Stimulated activated CD4-positive, alpha-beta T cell treated with anti-CD3 and anti-CD28 coated beads, Interleukin-1b, Interleukin-23, amount 100 ng/mL, for 1 hour (primary cell): ENCODE data around the gene CXorf49.
"Not testable (repeated sequence)": the region's sequence is repeated elsewhere in the genome, so short reads cannot be mapped to it uniquely, and the experiment has no call there.

Experiments
- DNase-seq, 2 donors: peaks; one replicate each; pipeline ENCODE4 v3.0.0-alpha.2; 2020; ENCODE audit warnings: low read depth in 2 of 2

CXorf49 gene

DNA sequence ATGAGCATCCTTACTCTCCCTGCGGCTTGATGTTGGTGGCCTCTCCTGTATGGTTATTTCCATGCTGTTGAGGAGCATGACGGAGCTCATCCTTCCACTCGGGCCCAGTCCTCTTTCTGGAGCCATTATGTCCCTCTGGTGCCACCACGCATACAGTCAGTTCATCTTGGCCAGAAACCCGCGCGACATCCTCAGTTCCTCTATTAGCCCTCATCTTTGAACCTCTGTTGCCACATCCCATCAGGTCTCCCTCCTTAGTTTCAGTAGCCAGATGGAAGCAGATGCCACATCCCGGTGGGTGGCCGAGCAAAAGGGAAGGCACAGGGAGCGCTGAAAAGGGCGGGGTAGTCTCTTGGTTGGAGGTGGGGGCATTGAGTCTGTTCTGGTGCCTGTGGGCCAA, 46.1 kb downstream of the CXorf49 start:
- DNase-seq = no peak

DNA sequence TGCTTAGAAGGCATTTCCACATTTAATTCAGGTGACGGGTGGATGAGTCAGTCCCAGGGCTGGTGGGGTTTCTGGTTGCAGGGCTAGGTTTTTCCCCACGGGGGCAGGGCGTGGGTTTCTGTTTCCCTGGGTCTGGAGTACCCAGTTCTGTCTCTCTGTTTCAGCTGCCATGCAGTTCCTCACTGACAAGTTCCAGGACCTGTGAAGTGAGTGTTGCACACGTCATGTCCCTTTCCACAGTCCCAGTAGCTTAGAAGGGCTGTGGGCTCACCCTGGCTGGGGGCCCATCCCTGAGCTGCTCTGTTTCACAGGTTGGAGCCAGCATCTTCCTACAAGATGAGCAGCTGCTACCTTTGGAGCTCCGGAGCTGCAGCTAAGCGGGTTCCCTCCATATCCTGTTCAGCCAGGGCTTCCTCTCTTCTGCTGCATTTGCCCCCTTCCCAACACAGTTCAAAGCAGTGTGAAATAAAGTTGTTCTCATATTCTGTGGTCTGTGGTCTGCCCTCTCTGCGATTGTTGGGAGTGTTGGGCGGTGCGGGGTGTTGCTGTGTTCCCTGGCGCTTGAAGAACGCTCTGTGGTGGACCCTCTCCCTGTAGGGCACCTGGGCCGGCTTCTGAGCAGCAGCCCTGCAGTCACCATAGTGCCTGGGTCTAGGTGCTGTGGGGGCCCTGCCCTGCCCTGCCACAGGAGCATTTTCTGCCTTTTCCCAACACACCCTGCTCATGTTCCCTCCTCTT, 46.9 kb downstream of the CXorf49 start:
- DNase-seq = peak in 1 of 2 donors; percentile 45

DNA sequence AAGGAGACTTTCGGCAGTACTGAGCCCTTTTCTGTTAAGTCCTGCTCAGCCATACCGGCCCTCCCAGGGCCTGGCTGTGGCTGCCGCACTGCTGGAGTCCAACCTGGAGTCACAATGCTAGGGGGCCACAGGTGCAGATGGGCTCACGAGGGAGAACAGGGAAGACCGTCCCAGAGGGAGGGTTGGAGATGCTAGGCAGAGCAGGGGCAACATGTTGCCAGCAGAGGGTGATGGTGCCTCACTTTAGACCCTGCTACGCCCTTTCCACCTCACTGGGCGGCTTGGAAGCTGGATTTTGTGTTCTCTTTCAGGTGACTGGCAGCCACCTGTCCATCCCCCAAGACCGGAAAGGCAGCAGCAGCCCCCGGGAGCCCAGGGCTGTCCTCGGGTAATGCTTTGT, 48.1 kb downstream of the CXorf49 start:
- DNase-seq = not testable (repeated sequence)

DNA sequence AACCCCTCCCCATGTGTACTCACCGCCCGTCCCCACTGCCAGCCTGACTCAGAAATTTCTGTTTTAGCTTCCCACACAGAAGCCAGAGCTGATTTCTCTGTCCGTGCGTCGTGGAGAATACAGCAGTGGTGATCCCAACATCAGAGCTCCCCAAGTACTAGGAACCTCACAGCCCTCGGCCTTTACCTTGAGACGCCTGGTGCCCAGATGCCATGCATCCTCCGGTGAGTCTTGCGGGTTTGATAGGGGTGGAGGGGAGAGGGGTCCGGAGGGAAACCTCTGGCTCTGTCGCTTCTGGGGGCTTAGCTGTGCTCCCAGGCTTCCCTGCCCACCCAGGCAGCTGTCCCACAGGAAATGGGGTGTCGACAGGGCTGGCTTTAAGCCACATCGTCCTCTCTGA, 48.6 kb downstream of the CXorf49 start:
- DNase-seq = no peak

DNA sequence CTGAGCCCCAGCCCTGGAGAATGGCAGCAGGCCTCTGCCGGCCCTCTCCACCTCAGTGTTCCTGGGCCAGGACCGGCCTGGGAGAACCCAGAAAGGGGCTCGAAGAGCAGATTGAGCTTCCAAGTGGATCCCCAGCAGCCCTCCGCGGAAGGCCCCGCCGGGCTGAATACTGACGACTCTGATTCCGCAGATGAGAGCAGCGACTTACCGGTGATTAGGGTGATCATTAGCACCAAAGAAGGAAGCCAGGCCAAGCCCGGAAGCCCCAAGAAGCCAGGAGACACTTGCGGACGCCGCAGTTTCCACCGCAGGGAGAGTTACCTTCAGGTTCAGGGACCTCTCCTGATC, 49.9 kb downstream of the CXorf49 start:
- no peak for DNase-seq

DNA sequence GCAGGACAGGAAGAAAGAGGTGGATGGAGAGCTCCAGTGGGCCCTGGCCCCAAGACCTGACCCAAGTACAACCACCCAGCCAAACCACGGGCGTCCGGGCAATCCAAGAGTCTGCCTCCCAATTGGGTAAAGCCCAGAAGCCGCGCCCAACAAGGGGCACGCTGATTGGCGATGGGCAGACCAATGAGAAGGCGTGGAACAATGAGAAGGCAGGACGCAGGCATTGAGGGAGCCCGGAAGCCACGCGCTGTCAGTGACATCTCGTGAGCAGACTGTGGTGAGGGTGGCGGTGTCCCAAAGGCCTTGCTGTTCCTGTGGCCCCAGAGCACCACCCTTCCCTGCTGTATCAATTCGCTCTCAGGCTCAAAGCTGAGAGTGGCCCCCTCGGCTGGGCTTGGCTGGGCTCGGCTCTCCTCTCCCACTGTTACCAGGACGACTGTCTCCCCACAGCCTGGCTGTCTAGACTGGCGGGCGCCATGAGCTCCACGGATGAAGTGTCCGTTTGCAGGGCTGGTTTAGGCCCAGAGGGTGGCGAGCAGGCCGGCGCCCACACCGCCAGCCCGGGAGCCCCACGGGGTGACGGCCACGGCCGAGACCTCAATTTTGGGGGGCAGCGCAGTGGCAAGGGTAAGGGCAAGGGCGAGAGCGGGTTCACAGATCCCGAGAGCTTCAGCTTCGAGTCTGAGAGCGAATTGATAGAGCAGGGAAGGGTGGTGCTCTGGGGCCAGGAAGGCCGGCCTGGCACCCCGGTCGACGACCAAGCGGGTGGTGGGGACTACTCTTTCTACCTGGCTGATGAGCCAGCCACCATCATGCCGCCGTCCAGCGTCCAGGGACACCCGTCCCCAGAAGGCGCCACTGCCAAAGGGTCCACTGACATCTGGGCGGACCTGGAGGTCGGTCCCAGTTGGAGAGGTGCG, 50.5 kb downstream of the CXorf49 start, which contains the start of gene LOC101059915:
Gene LOC101059915 (plus strand): TSS at position 219 of the 920 bp plus-strand sequence.
- DNase-seq = no peak

DNA sequence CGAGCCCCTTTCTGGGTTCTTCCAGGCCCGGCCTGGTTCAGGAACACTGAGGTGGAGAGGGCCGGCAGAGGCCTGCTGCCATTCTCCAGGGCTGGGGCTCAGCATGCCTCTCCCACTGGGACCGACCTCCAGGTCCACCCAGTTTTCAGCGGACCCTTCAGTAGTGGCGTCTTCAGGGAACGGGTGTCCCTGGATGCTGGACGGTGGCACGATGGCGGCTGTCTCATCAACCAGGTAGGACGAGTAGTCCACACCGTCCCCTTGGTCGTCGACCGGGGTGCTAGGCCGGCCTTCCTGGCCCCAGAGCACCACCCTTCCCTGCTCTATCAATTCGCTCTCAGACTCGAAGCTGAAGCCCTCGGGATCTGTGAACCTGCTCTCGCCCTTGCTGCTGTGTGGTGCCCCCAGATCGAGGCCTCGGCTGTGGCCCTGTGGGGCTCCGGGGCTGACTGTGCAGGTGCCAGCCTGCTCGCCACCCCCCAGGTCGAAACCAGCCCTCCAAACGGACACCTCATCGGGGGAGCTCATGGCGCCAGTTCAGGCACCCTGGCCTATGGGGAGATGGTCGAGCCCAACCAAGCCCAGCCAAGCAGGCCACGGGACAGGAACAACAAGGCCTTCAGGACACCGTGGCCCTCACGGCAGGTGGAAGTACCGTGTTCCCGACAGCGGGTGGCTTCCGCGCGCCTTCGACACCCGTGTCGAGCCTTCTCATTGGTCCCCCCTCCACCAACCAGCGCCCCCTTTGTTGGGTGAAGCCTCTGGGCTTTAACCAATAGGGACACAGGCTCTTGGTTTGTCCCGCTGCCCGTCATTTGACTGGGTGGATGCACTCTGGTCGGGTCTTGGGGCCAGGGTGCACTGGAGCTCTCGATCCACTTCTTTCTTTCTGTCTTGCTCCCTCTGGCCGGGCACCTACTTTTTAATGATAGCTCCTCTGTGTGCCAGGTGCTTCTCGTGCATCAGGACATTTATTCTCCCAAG, 51.6 kb downstream of the CXorf49 start:
- no peak for DNase-seq

DNA sequence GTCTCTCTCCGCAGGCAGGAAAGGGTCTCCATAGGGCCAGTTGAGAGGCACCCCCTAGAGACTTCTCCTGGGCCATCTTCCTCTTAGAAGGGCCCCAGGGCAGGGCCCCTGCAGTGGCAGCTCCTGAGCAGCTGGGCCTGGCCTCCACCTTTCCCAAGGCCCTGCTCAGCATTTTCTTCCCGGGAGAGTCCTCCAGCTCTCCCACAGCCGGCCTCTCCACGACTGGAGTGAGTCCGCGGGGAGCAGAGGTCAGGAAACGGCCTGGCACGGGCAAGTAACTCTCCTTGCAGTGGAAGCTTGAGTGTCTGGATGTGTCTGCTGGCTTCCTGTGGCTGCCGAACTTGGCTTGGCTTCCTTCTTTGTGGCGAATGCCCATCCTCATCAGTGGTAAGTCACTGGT, 52.3 kb downstream of the CXorf49 start:
- no peak for DNase-seq

DNA sequence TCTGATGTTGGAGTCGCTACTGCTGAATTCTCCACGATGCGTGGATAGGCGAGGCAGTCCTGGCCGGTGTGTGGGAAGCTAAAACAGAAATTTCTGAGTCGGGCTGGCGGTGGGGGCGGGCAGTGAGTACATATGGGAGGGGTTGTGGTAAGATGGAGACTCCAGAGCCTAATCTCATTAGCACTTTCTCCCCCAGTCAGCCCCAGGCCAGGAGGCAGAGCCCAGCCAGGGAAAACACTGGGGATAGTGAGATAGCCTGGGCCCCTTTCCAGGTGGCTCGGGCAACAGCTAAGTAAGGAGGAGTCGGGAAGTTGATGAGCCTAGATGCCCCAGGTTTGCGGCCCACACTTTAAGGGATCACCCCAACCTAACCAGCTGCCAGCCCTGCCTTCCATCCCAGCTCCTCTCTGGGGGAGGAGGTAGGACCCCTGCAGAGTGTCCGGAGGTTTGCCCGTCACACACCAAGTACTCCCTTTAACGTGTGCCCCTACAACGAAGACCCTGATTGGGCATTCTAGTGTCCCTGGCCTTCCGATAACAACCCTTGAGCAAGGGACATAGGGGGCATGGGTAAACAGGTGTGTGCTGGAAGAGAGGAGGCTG, 53.1 kb downstream of the CXorf49 start:
- DNase-seq = no peak
